Parathyroid adenoma (tissue), 2 donors: ENCODE results near the gene DOK3.

Experiments
- H2AFZ ChIP-seq: fragments of 300-600 bp; sonication (generic); one replicate; pipeline ENCODE4 v1.7.0; 2017; ENCODE audit warnings: antibody characterized with exemption, mild to moderate bottlenecking
- H3K27ac ChIP-seq: fragments of 300-600 bp; sonication (generic); one replicate; pipeline ENCODE4 v1.7.0; 2017
- H3K27me3 ChIP-seq: fragments of 300-600 bp; sonication (generic); one replicate; pipeline ENCODE4 v1.7.0; 2017; ENCODE audit warnings: low read length; ENCODE audit not compliant: control insufficient read depth, insufficient read depth
- H3K36me3 ChIP-seq: fragments of 300-600 bp; sonication (generic); one replicate; pipeline ENCODE4 v1.7.0; 2017; ENCODE audit warnings: low read length; ENCODE audit not compliant: control insufficient read depth, insufficient read depth
- H3K4me1 ChIP-seq: fragments of 300-600 bp; sonication (generic); one replicate; pipeline ENCODE4 v1.7.0; 2017; ENCODE audit warnings: control low read depth
- H3K4me2 ChIP-seq: fragments of 300-600 bp; sonication (generic); one replicate; pipeline ENCODE4 v1.7.0; 2017; ENCODE audit warnings: low read length
- H3K4me3 ChIP-seq: fragments of 300-600 bp; sonication (generic); one replicate; pipeline ENCODE4 v1.7.0; 2017; ENCODE audit warnings: low read depth, low read length
- H3K79me2 ChIP-seq: fragments of 300-600 bp; sonication (generic); one replicate; pipeline ENCODE4 v1.7.0; 2017; ENCODE audit warnings: control low read depth
- H3K9ac ChIP-seq: fragments of 300-600 bp; sonication (generic); one replicate; pipeline ENCODE4 v1.7.0; 2017; ENCODE audit warnings: mild to moderate bottlenecking
- H3K9me3 ChIP-seq: fragments of 300-600 bp; sonication (generic); one replicate; pipeline ENCODE4 v1.7.0; 2017; ENCODE audit warnings: low read length; ENCODE audit not compliant: control insufficient read depth
- TF ChIP-seq, protein P1 (sequence below): fragments of 300-600 bp; sonication (generic); IDR thresholded peaks from one replicate; pipeline ENCODE4 v1.7.0; 2017; ENCODE audit warnings: antibody characterized with exemption, mild to moderate bottlenecking
- donor health status: primary hyperparathyroidism.

The DOK3 gene

DNA sequence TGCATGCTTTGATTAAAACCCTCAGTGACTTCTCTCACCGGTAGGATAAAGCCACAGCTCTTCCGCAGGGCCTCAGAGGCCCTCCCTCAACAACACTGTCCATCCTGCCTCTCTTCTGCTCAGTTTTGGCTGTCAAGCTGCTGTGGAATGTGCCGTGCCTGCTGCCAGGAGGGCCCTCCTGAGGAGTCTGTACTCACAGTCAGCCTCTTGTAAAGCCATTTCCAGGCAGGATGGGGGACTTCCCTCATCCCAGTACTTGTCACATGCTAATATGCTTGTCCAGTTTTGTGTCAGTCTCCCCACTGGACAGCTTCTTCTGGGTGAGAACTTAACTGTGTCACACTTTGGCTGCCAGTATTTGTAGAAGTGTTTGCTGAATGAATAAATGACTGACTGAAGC is 21.0 kb upstream of the DOK3 start:
- H3K27ac ChIP-seq: no peak overlapping the region
- TF ChIP-seq, protein P1, sequence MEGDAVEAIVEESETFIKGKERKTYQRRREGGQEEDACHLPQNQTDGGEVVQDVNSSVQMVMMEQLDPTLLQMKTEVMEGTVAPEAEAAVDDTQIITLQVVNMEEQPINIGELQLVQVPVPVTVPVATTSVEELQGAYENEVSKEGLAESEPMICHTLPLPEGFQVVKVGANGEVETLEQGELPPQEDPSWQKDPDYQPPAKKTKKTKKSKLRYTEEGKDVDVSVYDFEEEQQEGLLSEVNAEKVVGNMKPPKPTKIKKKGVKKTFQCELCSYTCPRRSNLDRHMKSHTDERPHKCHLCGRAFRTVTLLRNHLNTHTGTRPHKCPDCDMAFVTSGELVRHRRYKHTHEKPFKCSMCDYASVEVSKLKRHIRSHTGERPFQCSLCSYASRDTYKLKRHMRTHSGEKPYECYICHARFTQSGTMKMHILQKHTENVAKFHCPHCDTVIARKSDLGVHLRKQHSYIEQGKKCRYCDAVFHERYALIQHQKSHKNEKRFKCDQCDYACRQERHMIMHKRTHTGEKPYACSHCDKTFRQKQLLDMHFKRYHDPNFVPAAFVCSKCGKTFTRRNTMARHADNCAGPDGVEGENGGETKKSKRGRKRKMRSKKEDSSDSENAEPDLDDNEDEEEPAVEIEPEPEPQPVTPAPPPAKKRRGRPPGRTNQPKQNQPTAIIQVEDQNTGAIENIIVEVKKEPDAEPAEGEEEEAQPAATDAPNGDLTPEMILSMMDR: no peak
- H2AFZ ChIP-seq: no peak overlapping the region
- no peaks in the 10 kb centered on the region for H3K27me3 ChIP-seq
- peaks cover 8% of the 10 kb centered on the region for H3K4me1 ChIP-seq
- H3K9me3 ChIP-seq: no peaks in the 10 kb centered on the region
- H3K4me3 ChIP-seq: no peak overlapping the region
- H3K9ac ChIP-seq: no peak overlapping the region
- peaks cover 42% of the 10 kb centered on the region for H3K79me2 ChIP-seq
- H3K4me2 ChIP-seq: no peak overlapping the region
- no peaks in the 10 kb centered on the region for H3K36me3 ChIP-seq

GRCh38 chr5:177529247-177530203 is 19.9 kb upstream of the DOK3 start:
- TF ChIP-seq, protein P1: no peak

GRCh38 chr5:177528631-177529030 is 19.0 kb upstream of the DOK3 start:
- H3K9me3 ChIP-seq: no peaks in the 10 kb centered on the region
- H3K4me2 ChIP-seq: no peak overlapping the region
- no peaks in the 10 kb centered on the region for H3K36me3 ChIP-seq
- no peak overlapping the region for H3K27ac ChIP-seq
- H3K9ac ChIP-seq: no peak overlapping the region
- TF ChIP-seq, protein P1: no peak
- H3K27me3 ChIP-seq: no peaks in the 10 kb centered on the region
- no peak overlapping the region for H2AFZ ChIP-seq
- no peak overlapping the region for H3K4me3 ChIP-seq
- H3K79me2 ChIP-seq: peaks cover 49% of the 10 kb centered on the region
- no peaks in the 10 kb centered on the region for H3K4me1 ChIP-seq

More at GRCh38 chr5:177529247-177530203, 19.9 kb upstream of the DOK3 start:
- Histone ChIP-seq H3K27me3 (no peaks in the 10 kb centered on the region), H3K79me2 (peaks cover 45% of the 10 kb centered on the region), H2AFZ (no peak overlapping the region), H3K4me3 (no peak overlapping the region), H3K9ac (no peak overlapping the region), H3K27ac (no peak overlapping the region), H3K9me3 (no peaks in the 10 kb centered on the region), H3K4me2 (no peak overlapping the region), H3K36me3 (no peaks in the 10 kb centered on the region), H3K4me1 (no peaks in the 10 kb centered on the region)

DNA sequence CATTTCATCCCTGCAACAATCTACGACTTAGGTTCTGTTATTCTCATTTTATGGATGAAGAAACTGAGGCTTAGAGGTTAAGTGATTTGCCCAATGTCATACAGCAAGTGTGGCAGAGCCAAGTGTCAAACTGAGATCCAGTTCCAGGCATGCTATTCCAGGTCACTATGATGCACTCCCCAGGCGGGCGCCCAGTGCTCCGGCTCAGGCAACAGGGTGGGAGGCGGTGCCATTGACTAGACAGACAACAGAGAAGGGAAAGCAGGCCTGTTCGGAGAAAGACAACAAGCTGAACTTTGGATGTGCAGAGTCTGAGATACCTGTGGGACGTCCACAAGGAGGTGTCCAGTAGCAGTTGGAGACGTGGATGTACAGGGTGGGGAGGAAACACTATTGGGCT is 18.0 kb upstream of the DOK3 start:
- H3K27me3 ChIP-seq: no peaks in the 10 kb centered on the region
- H3K4me2 ChIP-seq: no peak overlapping the region
- H3K36me3 ChIP-seq: no peaks in the 10 kb centered on the region
- H3K4me3 ChIP-seq: no peak overlapping the region
- no peak overlapping the region for H2AFZ ChIP-seq
- peaks cover 42% of the 10 kb centered on the region for H3K79me2 ChIP-seq
- no peak overlapping the region for H3K9ac ChIP-seq
- TF ChIP-seq, protein P1: no peak
- no peak overlapping the region for H3K27ac ChIP-seq
- no peaks in the 10 kb centered on the region for H3K4me1 ChIP-seq
- H3K9me3 ChIP-seq: no peaks in the 10 kb centered on the region

GRCh38 chr5:177526791-177527190 is 17.2 kb upstream of the DOK3 start:
- Histone ChIP-seq H3K4me3 (no peak overlapping the region), H3K36me3 (no peaks in the 10 kb centered on the region), H3K27me3 (no peaks in the 10 kb centered on the region), H3K9ac (no peak overlapping the region), H3K4me1 (no peaks in the 10 kb centered on the region), H3K27ac (no peak overlapping the region), H3K9me3 (no peaks in the 10 kb centered on the region), H2AFZ (no peak overlapping the region), H3K4me2 (no peak overlapping the region), H3K79me2 (peaks cover 34% of the 10 kb centered on the region)
- TF ChIP-seq, protein P1: no peak
